ENCODE measurements around the gene TUBA4B. TPM values are rescaled to one million over a fixed set of nuclear protein-coding genes. Genes with fewer than 3 reads are reported as not detected.

TUBA4B gene
- total and polyA plus RNA-seq, 2 donors (not counting 3 experiments of a cell fraction or from before 2014, with no cell fraction given), result not detected

GRCh38 chr2:219297766-219298456 lies 44.9 kb downstream of the TUBA4B start:
- no peaks in the 10 kb centered on the region for H3K9me1 ChIP-seq (replicated peaks; ENCODE audit: control insufficient read depth, extremely low read depth, insufficient read depth, low read length)
- peaks cover 3 to 12% of the 10 kb centered on the region in 2 experiments for H3K27me3 ChIP-seq (ENCODE audit: control insufficient read depth in 2 of 2, insufficient read depth in 2 of 2, low read length in 2 of 2)
- no peak overlapping the region for H3K4me2 ChIP-seq (ENCODE audit: insufficient read depth, low read length)
- ChIA-PET CTCF (interaction anchor here (0.8 to 11.2 kb wide), 8 partner anchors 16 to 268 kb away, joined by 3 to 253 read pairs (median 4); partner anchors contain the start of gene DNAJB2), POLR2A (no interaction called here)
- dilution Hi-C loops (cut with MboI; ENCODE audit: extremely low pct_ligation_motif_present, low sequenced_read_pairs) (no loop called here), intact Hi-C loops (cut with micrococcal nuclease) (loop anchor here (1.0 to 5.0 kb wide), 5 partner anchors 89 to 316 kb away; partner anchors contain the start of genes DNPEP and NHEJ1)
- no peak overlapping the region for H3K9ac ChIP-seq (replicated peaks; ENCODE audit: extremely low read depth, insufficient read depth, low read length)
- peaks cover 4% of the 10 kb centered on the region for H3K4me1 ChIP-seq (ENCODE audit: control insufficient read depth, extremely low read depth, insufficient read depth, low read length)
- no peak overlapping the region for H3K4me3 ChIP-seq (replicated peaks in 1 of 3; ENCODE audit: insufficient read depth in 1 of 3, low read depth in 1 of 3, low read length in 3 of 3)
- FAIRE-seq (no peak), DNase-seq (ENCODE audit: low read depth, low spot score) (no peak)
- no TSS peak for BruUV-seq (replicated peaks)
- H2AFZ ChIP-seq (ENCODE audit: low read depth, low read length), result no peak overlapping the region
- TF ChIP-seq CTCF (IDR thresholded peaks at IDR 0.05; ENCODE audit: extremely low read depth in 1 of 2, insufficient read depth in 1 of 2, low read depth in 1 of 2, low read length in 2 of 2) (peak; percentile 16 to 19), POLR2AphosphoS5 (IDR thresholded peaks at IDR 0.05; ENCODE audit: insufficient read depth, low read depth, low read length) (no peak)
- no peaks in the 10 kb centered on the region for H3K9me3 ChIP-seq (replicated peaks; ENCODE audit: control insufficient read depth, insufficient read depth, low read length)
- H3K79me2 ChIP-seq (ENCODE audit: control insufficient read depth, insufficient read depth, low read length), result no peaks in the 10 kb centered on the region
- H4K20me1 ChIP-seq (replicated peaks; ENCODE audit: control insufficient read depth, extremely low read depth, insufficient read depth, low read length), result no peaks in the 10 kb centered on the region
- no peak overlapping the region for H3K27ac ChIP-seq (ENCODE audit: insufficient read depth, low read depth, low read length)
- H3K36me3 ChIP-seq (ENCODE audit: control insufficient read depth in 2 of 2, extremely low read depth in 1 of 2, insufficient read depth in 2 of 2, low read length in 2 of 2), result no peaks in the 10 kb centered on the region

- dilution Hi-C loops (cut with MboI; ENCODE audit: extremely low pct_ligation_motif_present, low sequenced_read_pairs), result no loop called here
- Histone ChIP-seq H3K4me1 (ENCODE audit: control insufficient read depth, extremely low read depth, insufficient read depth, low read length) (peaks cover 4% of the 10 kb centered on the region), H3K36me3 (ENCODE audit: control insufficient read depth in 2 of 2, extremely low read depth in 1 of 2, insufficient read depth in 2 of 2, low read length in 2 of 2) (no peaks in the 10 kb centered on the region), H3K9me1 (replicated peaks; ENCODE audit: control insufficient read depth, extremely low read depth, insufficient read depth, low read length) (no peaks in the 10 kb centered on the region), H4K20me1 (replicated peaks; ENCODE audit: control insufficient read depth, extremely low read depth, insufficient read depth, low read length) (no peaks in the 10 kb centered on the region), H3K9me3 (replicated peaks; ENCODE audit: control insufficient read depth, insufficient read depth, low read length) (no peaks in the 10 kb centered on the region), H2AFZ (ENCODE audit: low read depth, low read length) (no peak overlapping the region), H3K27ac (ENCODE audit: insufficient read depth, low read depth, low read length) (no peak overlapping the region), H3K79me2 (ENCODE audit: control insufficient read depth, insufficient read depth, low read length) (no peaks in the 10 kb centered on the region), H3K4me2 (ENCODE audit: insufficient read depth, low read length) (no peak overlapping the region), H3K9ac (replicated peaks; ENCODE audit: extremely low read depth, insufficient read depth, low read length) (no peak overlapping the region), H3K4me3 (replicated peaks in 1 of 3; ENCODE audit: insufficient read depth in 1 of 3, low read depth in 1 of 3, low read length in 3 of 3) (no peak overlapping the region), H3K27me3 (ENCODE audit: control insufficient read depth in 2 of 2, insufficient read depth in 2 of 2, low read length in 2 of 2) (peaks cover 7 to 14% of the 10 kb centered on the region in 2 experiments)
- ChIA-PET POLR2A (no interaction called here), CTCF (interaction anchor here (0.9 to 11.2 kb wide), 12 partner anchors 9 to 269 kb away, joined by 3 to 253 read pairs (median 4); partner anchors contain the start of genes DNAJB2, NHEJ1 and SLC23A3)
- intact Hi-C loops (cut with micrococcal nuclease), result loop anchor here (1.0 to 5.0 kb wide), 5 partner anchors 88 to 317 kb away; partner anchors contain the start of genes DNPEP and NHEJ1
- TF ChIP-seq POLR2AphosphoS5 (IDR thresholded peaks at IDR 0.05; ENCODE audit: insufficient read depth, low read depth, low read length) (no peak), CTCF (IDR thresholded peaks at IDR 0.05; ENCODE audit: extremely low read depth in 1 of 2, insufficient read depth in 1 of 2, low read depth in 1 of 2, low read length in 2 of 2) (peak; percentile 95 to 99)
- BruUV-seq (replicated peaks), result no TSS peak
- peak; percentile 67 for DNase-seq (ENCODE audit: low read depth, low spot score)
- peak; percentile 87 for FAIRE-seq
These were observed 45.8 kb downstream of the TUBA4B start for GRCh38 chr2:219298759-219299371.

All from endothelial cell of umbilical vein (primary cell).